HG03354 (cell line): Measurements from ENCODE around the gene MERTK.

Source experiments
- ATAC-seq: cut with Tn5 transposase; IDR thresholded peaks from one replicate; pipeline ENCODE4 v1.9.1; 2021; ENCODE audit warnings: mild to moderate bottlenecking; ENCODE audit not compliant: unreplicated experiment, poor library complexity, severe bottlenecking

MERTK gene

GRCh38 chr2:111970453-111970852 lies 72.0 kb downstream of the MERTK start:
- ATAC-seq: no peak

- no peak for ATAC-seq
Measured at GRCh38 chr2:111972955-111973565, 74.7 kb downstream of the MERTK start.

GRCh38 chr2:111973701-111974100 lies 75.3 kb downstream of the MERTK start:
- no peak for ATAC-seq

- ATAC-seq: no peak
Measured at GRCh38 chr2:111975053-111975552, 76.7 kb downstream of the MERTK start.

- no peak for ATAC-seq
Measured at GRCh38 chr2:111975819-111976218, 77.4 kb downstream of the MERTK start.

- no peak for ATAC-seq
Measured at GRCh38 chr2:111977240-111977639, 78.8 kb downstream of the MERTK start.

GRCh38 chr2:111978452-111979170 lies 80.2 kb downstream of the MERTK start:
- no peak for ATAC-seq

- ATAC-seq: no peak
Measured at GRCh38 chr2:111981666-111982065, 83.3 kb downstream of the MERTK start.

- no peak for ATAC-seq
Measured at GRCh38 chr2:111982822-111983221, 84.4 kb downstream of the MERTK start.

- no peak for ATAC-seq
Measured at GRCh38 chr2:111983478-111984212, 85.2 kb downstream of the MERTK start.

GRCh38 chr2:111984213-111984604 lies 85.8 kb downstream of the MERTK start:
- ATAC-seq: no peak

GRCh38 chr2:111985514-111985913 lies 87.1 kb downstream of the MERTK start:
- ATAC-seq: no peak

- ATAC-seq: no peak
Measured at GRCh38 chr2:111986116-111986900, 87.9 kb downstream of the MERTK start.

GRCh38 chr2:111990375-111990774 lies 92.0 kb downstream of the MERTK start:
- no peak for ATAC-seq

GRCh38 chr2:111990856-111991255 lies 92.4 kb downstream of the MERTK start:
- ATAC-seq: no peak

GRCh38 chr2:111994042-111994441 lies 95.6 kb downstream of the MERTK start:
- no peak for ATAC-seq

GRCh38 chr2:111995148-111995547 lies 96.7 kb downstream of the MERTK start:
- no peak for ATAC-seq

- ATAC-seq: no peak
Measured at GRCh38 chr2:111999809-112000208, 101.4 kb downstream of the MERTK start.

- ATAC-seq: peak; percentile 27
Measured at GRCh38 chr2:112000399-112001135, 102.2 kb downstream of the MERTK start.
